RWPE2 (cell line): ENCODE data around the gene LARGE1.

Source experiments
- ATAC-seq: fragments of 200-7000 bp; cut with Tn5 transposase; 3 replicates; pipeline ENCODE4 v1.9.1; 2021; ENCODE audit warnings: low read depth
- DNase-seq: peaks from one replicate; pipeline ENCODE4 v3.0.0-alpha.2; 2020; ENCODE audit warnings: low spot score
- H3K27ac ChIP-seq: fragments of 450-650 bp; 2 replicates; pipeline ENCODE4 v1.5.1; 2017; ENCODE audit warnings: mild to moderate bottlenecking; ENCODE audit not compliant: poor library complexity, severe bottlenecking
- H3K27me3 ChIP-seq: fragments of 250-450 bp; sonication (Bioruptor Pico); 2 replicates; pipeline ENCODE4 v1.5.1; 2021; ENCODE audit warnings: mild to moderate bottlenecking, moderate library complexity; ENCODE audit not compliant: insufficient read depth, poor library complexity, severe bottlenecking
- H3K36me3 ChIP-seq: fragments of 250-450 bp; sonication (Bioruptor Pico); 2 replicates; pipeline ENCODE4 v1.5.1; 2020; ENCODE audit warnings: low read depth, mild to moderate bottlenecking, moderate library complexity
- H3K4me1 ChIP-seq: fragments of 250-450 bp; sonication (Bioruptor Pico); 2 replicates; pipeline ENCODE4 v1.5.1; 2021; ENCODE audit warnings: mild to moderate bottlenecking, moderate library complexity; ENCODE audit not compliant: insufficient read depth, poor library complexity, severe bottlenecking
- H3K4me3 ChIP-seq: fragments of 250-450 bp; sonication (Bioruptor Pico); 2 replicates; pipeline ENCODE4 v1.5.1; 2021; ENCODE audit warnings: mild to moderate bottlenecking, moderate library complexity; ENCODE audit not compliant: severe bottlenecking
- H3K9me3 ChIP-seq: fragments of 250-450 bp; sonication (Bioruptor Pico); 2 replicates; pipeline ENCODE4 v1.5.1; 2021; ENCODE audit warnings: mild to moderate bottlenecking, moderate library complexity; ENCODE audit not compliant: severe bottlenecking
- TF ChIP-seq, protein P1 (sequence below): fragments of 450-650 bp; IDR thresholded peaks from one replicate; pipeline ENCODE4 v1.5.1; 2017; ENCODE audit warnings: mild to moderate bottlenecking, moderate library complexity; ENCODE audit not compliant: poor library complexity, severe bottlenecking

LARGE1 gene

DNA sequence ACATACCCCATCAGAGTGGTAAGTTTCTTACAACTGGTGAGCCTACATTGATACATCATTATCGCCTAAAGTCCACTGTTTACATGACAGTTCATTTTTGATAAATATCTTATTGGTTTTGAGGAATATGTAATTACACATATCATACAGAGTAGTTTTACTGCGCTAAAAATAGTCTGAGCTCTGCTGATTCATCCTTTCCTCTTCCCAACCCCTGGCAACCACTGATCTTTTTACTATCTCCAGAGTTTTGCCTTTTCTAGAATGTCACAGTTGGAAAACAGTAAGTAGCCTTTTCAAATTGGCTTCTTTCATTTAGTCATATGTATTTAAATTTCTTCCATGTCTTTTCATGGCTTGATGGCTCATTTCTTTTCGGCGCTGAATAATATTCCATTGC is 112.8 kb downstream of the LARGE1 start:
- TF ChIP-seq, protein P1, sequence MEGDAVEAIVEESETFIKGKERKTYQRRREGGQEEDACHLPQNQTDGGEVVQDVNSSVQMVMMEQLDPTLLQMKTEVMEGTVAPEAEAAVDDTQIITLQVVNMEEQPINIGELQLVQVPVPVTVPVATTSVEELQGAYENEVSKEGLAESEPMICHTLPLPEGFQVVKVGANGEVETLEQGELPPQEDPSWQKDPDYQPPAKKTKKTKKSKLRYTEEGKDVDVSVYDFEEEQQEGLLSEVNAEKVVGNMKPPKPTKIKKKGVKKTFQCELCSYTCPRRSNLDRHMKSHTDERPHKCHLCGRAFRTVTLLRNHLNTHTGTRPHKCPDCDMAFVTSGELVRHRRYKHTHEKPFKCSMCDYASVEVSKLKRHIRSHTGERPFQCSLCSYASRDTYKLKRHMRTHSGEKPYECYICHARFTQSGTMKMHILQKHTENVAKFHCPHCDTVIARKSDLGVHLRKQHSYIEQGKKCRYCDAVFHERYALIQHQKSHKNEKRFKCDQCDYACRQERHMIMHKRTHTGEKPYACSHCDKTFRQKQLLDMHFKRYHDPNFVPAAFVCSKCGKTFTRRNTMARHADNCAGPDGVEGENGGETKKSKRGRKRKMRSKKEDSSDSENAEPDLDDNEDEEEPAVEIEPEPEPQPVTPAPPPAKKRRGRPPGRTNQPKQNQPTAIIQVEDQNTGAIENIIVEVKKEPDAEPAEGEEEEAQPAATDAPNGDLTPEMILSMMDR: no peak
- Histone ChIP-seq H3K36me3 (no peaks in the 10 kb centered on the region), H3K4me1 (no peaks in the 10 kb centered on the region), H3K27ac (no peak overlapping the region), H3K9me3 (no peaks in the 10 kb centered on the region), H3K4me3 (no peak overlapping the region), H3K27me3 (no peaks in the 10 kb centered on the region)
- ATAC-seq (no peak), DNase-seq (no peak)

DNA sequence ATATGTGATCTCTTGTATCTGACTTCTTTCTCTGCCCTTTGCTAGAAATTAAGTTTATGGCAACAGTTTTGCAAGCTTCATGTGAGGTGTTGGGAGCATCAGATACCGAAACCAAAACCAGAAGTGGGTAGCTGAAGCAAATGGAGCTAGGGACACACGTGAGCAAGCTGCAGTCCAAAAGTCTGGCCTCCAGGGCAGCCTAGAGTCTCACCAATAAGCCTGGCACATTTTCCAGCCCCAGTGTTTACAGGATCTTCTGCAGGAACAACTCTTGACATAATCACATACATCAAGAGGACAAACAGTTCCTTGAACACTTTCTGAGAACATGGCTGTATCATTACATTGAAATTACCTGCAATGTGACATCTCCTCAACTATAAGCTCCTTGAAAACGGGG is 114.1 kb downstream of the LARGE1 start:
- no peaks in the 10 kb centered on the region for H3K9me3 ChIP-seq
- TF ChIP-seq, protein P1: no peak
- no peaks in the 10 kb centered on the region for H3K36me3 ChIP-seq
- H3K27me3 ChIP-seq: no peaks in the 10 kb centered on the region
- no peak for ATAC-seq
- H3K27ac ChIP-seq: no peak overlapping the region
- H3K4me1 ChIP-seq: no peaks in the 10 kb centered on the region
- H3K4me3 ChIP-seq: no peak overlapping the region
- DNase-seq: no peak

DNA sequence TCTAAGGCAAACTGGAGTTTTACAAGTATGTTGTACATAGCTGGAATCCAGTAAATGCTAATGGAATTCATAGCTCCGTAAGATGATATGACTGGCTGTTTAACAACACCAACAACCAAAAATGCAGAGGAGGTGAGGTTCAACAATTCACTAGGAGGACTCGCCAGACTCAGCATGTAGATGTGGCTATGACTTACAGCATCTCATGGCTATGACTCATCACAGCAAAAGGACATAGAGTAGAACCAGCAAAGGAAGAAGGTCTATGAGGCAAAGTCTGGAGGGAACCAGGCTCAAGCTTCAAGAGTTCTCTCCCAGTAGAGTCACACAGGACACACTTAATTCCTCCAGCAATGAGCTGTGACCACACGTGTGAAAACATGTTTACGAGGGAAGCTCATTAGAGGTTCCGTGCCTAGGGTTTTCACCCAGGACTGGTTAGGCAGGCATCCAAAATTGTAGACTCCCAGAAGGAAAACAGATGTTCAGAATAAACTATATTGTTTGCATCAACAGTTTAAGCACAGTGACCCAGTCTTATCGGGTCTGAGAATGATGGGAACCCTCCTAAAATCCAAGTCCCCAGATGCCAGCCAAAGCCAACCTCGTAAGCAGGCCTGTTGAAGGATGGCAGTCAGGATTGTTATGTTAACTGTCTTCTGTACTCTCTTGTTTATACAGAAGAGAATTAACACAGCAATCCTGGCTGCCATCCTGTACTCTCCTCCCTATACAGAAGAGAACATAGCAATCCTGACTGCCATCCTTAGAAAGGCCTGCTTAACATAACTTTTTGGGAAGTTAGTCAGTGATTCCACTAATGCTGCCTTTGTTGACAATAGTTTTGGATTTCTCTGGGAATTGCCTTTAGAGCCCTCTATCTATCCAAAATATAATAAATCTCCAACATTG is 116.6 kb downstream of the LARGE1 start:
- no peak for ATAC-seq
- H3K4me3 ChIP-seq: no peak overlapping the region
- no peak for DNase-seq
- TF ChIP-seq, protein P1: no peak
- no peak overlapping the region for H3K27ac ChIP-seq
- H3K36me3 ChIP-seq: no peaks in the 10 kb centered on the region
- no peaks in the 10 kb centered on the region for H3K9me3 ChIP-seq
- no peaks in the 10 kb centered on the region for H3K27me3 ChIP-seq
- no peaks in the 10 kb centered on the region for H3K4me1 ChIP-seq

DNA sequence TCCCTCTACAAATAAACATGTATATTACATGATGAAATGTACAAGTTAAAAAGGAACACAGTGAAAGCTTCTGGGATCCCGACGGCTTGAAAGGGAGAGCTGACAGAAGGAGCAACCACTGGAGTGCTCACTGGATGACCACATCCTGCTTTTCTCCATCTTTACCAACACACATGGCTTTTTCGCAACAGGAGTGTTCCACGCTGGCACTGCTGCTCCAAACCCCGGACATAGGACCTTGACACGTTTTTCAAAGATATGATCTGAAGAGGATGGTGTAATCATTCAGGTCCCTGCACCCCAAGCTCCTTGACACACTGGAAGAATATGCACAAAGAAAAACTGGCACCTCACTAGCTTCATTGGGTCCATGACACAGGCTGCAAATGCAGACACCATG is 121.9 kb downstream of the LARGE1 start:
- no peaks in the 10 kb centered on the region for H3K36me3 ChIP-seq
- ATAC-seq (no peak), DNase-seq (no peak)
- no peaks in the 10 kb centered on the region for H3K4me1 ChIP-seq
- TF ChIP-seq, protein P1: no peak
- no peaks in the 10 kb centered on the region for H3K27me3 ChIP-seq
- H3K4me3 ChIP-seq: no peak overlapping the region
- H3K27ac ChIP-seq: no peak overlapping the region
- H3K9me3 ChIP-seq: no peaks in the 10 kb centered on the region

DNA sequence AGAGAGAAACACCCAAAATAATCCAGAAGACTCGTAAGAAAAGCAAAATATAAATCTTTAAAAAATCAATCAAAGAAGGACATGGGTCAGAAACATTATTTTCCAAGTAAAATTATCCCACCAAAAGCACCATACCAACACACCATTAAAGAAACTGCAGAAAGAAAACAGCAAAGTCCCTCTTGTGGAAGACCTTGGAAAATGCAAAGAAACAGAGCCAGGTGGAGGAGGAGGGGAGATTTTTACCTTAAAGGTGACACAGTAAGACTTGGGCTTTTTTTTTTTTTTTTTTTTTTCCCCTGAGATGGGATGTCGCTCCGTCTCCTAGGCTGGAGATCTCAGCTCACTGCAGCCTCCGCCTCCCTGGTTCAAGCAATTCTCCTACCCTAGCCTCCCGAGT is 123.8 kb downstream of the LARGE1 start:
- Histone ChIP-seq H3K4me3 (no peak overlapping the region), H3K9me3 (no peaks in the 10 kb centered on the region), H3K27ac (no peak overlapping the region), H3K36me3 (no peaks in the 10 kb centered on the region), H3K27me3 (no peaks in the 10 kb centered on the region), H3K4me1 (no peaks in the 10 kb centered on the region)
- ATAC-seq (no peak), DNase-seq (no peak)
- TF ChIP-seq, protein P1: no peak
